SH-SY5Y (cell line): ENCODE data around the gene SMIM35.

ENCODE experiments used
- GATA2 ChIP-seq: IDR thresholded peaks from 2 replicates; pipeline ENCODE4 v1.6.1; 2011; ENCODE audit warnings: mild to moderate bottlenecking, low read depth, low read length
- GATA3 ChIP-seq: IDR thresholded peaks from 2 replicates; pipeline ENCODE4 v1.6.1; 2011; ENCODE audit warnings: low read depth, mild to moderate bottlenecking, low read length, moderate library complexity

SMIM35 gene

DNA sequence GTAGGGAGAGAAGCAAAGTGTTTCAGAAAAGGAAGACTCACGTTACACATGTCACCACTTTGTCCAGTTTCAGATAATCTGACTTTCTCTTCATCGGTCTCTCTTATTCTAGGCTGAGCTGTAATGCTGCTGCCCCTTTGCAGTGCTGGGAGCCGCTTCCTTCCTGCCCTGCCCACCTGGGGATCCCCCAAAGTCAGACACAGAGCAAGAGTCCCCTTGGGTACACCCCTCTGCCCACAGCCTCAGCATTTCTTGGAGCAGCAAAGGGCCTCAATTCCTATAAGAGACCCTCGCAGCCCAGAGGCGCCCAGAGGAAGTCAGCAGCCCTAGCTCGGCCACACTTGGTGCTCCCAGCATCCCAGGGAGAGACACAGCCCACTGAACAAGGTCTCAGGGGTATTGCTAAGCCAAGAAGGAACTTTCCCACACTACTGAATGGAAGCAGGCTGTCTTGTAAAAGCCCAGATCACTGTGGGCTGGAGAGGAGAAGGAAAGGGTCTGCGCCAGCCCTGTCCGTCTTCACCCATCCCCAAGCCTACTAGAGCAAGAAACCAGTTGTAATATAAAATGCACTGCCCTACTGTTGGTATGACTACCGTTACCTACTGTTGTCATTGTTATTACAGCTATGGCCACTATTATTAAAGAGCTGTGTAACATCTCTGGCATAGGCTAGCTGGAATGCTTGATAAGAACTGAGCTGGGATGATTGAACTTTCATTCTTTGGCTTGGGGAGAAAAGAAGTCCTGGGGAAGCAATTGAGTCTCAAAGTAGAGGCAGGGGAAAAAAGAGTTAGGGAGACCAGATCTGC lies 31.2 kb upstream of the SMIM35 start:
- TF ChIP-seq GATA2 (no peak), GATA3 (no peak)

GRCh38 chr11:118115048-118115447 lies 28.3 kb upstream of the SMIM35 start:
- TF ChIP-seq GATA3 (no peak), GATA2 (no peak)

DNA sequence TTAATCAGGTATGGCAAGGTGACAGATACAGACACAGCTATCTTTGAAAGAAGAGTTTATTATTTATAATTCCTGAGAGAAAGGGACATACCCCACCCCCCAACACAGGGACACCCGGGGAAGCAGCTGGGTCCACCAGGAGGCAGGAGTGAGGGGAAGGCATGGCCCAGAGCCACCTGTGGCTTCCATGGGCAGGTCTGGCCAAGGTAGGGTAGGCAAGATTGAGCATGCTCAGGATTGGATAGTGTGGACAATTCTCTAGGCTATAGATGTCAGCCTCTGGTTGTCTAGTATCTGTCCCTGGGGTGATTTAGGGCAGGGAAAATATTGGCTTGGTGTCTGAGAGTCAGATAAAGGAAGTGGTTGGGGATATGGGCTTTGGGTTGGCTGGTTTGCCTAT lies 27.5 kb upstream of the SMIM35 start:
- TF ChIP-seq GATA3 (no peak), GATA2 (no peak)

DNA sequence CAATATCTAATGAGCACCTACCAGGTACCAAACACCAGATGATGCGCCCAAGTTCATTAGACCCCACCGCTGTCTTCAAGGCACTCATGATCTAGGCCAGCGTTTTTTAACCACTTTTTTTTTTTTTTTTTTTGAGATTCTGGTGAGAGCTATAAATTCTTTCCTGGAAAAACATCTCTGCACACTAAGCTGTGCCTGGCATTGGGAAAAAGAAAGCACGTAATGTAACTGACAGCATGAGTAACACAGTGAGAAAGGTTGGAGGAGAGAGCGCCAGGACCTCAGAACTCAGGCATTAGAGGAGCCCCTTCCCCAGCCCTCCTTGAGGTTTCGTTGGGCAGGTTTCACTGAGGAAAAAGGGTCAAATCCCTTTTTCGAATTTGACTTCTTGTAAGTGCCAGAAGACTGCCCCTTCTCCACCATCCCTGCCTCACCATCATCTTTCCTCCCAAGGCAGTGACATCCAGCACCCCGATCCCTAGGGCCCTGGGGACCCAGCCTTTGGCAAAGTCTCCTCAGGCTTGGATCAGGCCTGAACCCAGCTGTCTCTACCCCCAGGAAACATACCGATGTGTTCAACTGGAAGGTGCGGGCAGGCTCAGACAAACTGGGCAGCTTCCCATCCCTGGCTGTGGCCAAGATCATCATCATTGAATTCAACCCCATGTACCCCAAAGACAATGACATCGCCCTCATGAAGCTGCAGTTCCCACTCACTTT lies 26.1 kb upstream of the SMIM35 start:
- TF ChIP-seq GATA3 (no peak), GATA2 (no peak)

DNA sequence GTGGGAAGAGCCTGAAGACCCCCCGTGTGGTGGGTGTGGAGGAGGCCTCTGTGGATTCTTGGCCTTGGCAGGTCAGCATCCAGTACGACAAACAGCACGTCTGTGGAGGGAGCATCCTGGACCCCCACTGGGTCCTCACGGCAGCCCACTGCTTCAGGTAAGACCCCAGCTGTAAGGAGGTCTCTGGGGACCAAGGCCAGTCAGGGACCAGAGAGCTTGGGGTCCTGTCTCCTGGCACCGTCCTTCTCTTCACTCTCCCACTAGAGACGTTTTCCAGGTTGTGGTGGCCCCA lies 24.9 kb upstream of the SMIM35 start:
- no peak for TF ChIP-seq GATA3
- no peak for TF ChIP-seq GATA2

DNA sequence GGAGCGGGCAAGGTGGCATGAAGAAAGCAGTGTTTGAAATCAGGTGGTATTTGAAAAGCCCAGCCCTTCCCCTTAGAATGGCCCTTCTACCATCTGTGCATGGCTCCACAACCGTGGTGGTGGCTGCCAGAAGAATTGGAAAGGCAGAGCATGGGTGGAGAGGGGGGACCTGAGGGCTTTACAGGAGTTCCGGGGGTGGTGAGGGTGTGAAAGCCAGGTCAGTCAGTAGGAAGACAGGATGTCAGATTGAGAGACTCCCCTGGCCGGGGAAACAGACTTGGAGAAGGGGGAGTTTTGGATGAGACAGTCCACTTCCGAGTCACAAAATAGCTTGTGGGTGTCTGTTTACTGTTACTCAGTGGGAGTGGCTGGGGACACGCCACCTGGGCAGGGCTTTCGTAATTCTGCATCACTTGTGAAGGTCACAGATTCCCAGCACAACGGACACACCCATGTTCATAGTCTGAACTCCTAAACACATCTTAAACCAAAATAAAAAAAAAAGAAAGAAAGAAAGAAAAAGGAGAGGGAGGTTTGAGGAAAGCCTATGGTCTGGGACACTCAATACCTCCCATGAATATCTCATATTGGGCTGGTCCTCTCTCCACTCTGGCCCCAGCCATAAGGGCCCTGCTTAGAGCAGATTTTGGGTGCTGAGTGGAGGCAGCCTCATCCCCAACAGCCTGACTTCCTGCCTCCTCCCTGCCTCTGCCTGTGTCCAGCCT lies 24.4 kb upstream of the SMIM35 start:
- TF ChIP-seq GATA3 (no peak), GATA2 (no peak)

- no peak for TF ChIP-seq GATA2
Measured at GRCh38 chr11:118109231-118109630, 22.5 kb upstream of the SMIM35 start.

DNA sequence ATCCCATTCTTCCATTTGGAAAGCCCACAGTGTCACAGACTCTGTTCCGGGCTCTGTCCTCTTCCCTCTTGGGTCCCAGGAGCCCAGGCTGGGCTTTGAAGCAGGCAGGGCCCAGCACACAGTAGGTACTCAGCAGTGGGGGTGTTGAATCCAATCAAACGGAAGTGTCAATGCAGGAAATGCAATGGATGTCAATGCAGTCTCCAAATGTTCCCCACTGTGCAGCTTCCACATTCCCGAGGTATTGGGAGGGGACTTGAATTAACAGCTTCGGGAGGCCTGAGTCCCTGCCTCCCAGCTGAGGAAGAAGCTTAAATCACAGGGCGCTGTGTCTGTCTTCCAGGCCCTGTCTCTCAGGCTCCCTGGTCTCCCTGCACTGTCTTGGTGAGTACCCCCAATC lies 21.8 kb upstream of the SMIM35 start:
- no peak for TF ChIP-seq GATA2
- no peak for TF ChIP-seq GATA3

DNA sequence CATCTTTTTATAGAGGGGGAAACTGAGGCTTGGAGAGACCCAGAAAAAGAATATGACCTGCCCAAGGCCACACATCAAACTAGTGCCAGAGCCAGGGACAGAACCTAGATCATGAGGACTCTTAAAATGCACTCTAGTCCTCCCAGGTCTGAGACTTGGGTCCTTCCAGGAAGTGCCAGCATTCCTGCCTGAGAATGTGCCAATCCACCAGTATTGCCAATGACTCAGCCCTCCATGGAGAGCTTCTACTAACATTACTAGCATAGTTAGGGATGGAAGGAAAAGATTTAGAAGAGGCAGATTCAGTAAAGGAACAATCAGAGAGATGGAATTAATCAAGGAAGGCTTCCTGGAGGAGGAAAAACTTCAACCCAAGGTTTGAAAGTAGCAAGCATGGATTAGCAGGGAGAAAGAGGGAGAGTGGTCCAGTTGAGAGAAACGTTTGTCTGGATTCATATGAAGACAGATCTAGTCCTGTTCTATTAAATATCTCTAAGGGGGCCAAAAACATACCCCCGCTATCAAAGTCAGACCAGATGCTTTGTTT lies 20.1 kb upstream of the SMIM35 start:
- TF ChIP-seq GATA2 (no peak), GATA3 (no peak)

DNA sequence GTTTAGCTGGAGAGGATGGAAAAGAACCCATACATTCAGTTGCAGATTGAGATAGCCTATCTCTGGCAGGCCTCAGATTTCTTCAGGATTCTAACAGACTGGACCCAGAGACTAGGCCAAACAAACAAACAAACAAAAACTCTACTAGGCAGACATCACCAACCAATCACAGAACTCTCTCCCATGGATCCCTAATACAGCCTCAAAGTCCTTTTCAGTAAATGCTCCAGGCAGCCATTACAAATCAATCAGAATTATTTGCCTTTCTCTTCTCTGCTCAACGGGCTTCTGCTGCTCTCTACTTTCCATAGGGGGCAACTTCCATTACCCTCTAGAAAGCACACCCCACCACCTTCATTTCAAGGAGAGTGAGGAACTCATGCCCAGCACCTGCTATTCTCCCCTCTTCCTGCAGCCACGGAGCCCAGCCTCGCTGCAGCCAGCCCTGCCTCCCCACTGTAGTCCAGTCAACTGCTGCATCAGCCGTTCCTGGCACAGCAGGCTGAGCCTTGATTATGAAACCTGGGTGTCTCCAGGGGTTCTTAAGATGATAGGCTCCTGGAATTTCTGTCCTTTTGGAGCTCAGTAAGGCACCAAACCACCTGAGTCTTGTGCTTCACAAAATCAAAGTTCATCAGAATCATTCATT lies 19.0 kb upstream of the SMIM35 start:
- TF ChIP-seq GATA3 (no peak), GATA2 (no peak)

- TF ChIP-seq GATA3 (no peak), GATA2 (no peak)
Measured at GRCh38 chr11:118104491-118104890, 17.7 kb upstream of the SMIM35 start.

DNA sequence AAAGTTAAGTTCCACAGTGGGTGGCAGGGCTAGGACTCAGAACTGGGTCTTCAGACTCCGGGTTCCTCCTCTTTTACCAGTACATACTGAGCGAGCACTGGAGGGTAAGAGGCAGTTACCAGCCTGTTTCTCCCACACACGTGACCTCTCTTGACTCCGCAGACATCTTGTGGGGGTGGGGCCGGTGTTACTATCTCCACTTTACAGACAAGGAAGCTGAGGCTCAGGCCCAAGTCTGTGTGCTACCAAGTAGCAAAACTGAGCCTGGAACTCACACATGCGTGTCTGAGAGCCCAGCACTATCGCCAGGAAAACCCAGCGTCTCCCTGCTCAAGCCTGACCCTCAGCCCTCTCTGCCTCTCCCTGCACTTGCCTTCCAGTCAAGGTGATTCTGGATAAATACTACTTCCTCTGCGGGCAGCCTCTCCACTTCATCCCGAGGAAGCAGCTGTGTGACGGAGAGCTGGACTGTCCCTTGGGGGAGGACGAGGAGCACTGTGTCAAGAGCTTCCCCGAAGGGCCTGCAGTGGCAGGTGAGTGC lies 16.0 kb upstream of the SMIM35 start:
- TF ChIP-seq GATA2: no peak
- no peak for TF ChIP-seq GATA3

- TF ChIP-seq GATA3 (no peak), GATA2 (no peak)
Measured at GRCh38 chr11:118100691-118101232, 14.0 kb upstream of the SMIM35 start.

GRCh38 chr11:118099838-118100556 lies 13.2 kb upstream of the SMIM35 start:
- TF ChIP-seq GATA2 (no peak), GATA3 (no peak)
